ENCODE results near the gene IL5RA. TPM values are rescaled to one million over a fixed set of nuclear protein-coding genes. Genes with fewer than 3 reads are reported as not detected.

Gene IL5RA
- total RNA-seq, 1 donor from 2014 or later, result not detected

DNA sequence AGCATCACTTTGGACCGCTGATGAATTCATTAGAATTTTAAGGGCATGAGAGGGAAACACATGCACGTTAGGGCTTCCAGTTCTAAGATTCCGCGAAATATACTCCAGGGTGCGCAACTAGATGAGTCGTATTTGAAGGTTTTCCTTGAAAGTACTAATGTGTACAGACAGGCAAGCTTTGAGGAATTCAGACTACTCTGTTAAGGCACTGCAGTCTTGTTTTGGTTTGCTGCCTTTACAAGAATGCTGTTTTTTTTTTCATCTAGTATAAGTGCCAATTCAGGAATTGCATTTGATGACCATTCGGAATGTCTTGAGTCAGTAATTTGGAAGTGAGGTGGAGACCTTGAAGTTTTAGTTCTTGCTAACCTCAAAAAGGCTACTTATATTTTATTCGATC, 35.7 kb upstream of the IL5RA start:
- no peak overlapping the region for H3K27ac Mint-ChIP-seq (ENCODE audit: unreplicated experiment)
- no peak for TF ChIP-seq CTCF (conservative IDR thresholded peaks at IDR 0.05)
- no peak overlapping the region for H3K4me3 Mint-ChIP-seq
- H3K4me1 Mint-ChIP-seq, result peaks cover 20% of the 10 kb centered on the region
- H3K36me3 Mint-ChIP-seq (ENCODE audit: low read depth), result peaks cover 15% of the 10 kb centered on the region
- H3K27me3 Mint-ChIP-seq (ENCODE audit: low read depth), result no peaks in the 10 kb centered on the region
- no peaks in the 10 kb centered on the region for H3K9me3 Mint-ChIP-seq
- DNase-seq (ENCODE audit: low read depth, low spot score), result no peak

DNA sequence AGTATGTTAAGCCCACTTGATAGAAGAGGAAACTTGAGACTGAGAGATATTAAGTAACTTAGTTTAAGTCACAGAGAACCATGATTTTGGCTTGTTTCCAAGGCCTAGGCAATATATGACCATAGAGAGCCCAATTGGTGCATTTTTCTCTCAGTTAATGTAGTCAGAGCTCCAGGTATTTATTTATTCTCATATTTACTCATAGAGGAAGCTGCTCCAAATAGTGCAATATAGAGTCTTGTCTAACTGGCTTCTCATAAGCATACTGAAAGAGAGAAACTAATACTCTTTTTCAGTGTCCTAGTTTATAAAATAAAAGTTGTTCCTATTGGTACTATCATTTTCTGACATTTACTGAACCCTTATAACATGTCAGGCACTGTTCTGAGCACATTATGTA, 31.8 kb upstream of the IL5RA start:
- no peak for DNase-seq (ENCODE audit: low read depth, low spot score)
- H3K27me3 Mint-ChIP-seq (ENCODE audit: low read depth), result no peaks in the 10 kb centered on the region
- no peak overlapping the region for H3K4me3 Mint-ChIP-seq
- H3K9me3 Mint-ChIP-seq, result no peaks in the 10 kb centered on the region
- no peak overlapping the region for H3K27ac Mint-ChIP-seq (ENCODE audit: unreplicated experiment)
- peaks cover 20% of the 10 kb centered on the region for H3K4me1 Mint-ChIP-seq
- H3K36me3 Mint-ChIP-seq (ENCODE audit: low read depth), result peaks cover 20% of the 10 kb centered on the region
- no peak for TF ChIP-seq CTCF (conservative IDR thresholded peaks at IDR 0.05)

DNA sequence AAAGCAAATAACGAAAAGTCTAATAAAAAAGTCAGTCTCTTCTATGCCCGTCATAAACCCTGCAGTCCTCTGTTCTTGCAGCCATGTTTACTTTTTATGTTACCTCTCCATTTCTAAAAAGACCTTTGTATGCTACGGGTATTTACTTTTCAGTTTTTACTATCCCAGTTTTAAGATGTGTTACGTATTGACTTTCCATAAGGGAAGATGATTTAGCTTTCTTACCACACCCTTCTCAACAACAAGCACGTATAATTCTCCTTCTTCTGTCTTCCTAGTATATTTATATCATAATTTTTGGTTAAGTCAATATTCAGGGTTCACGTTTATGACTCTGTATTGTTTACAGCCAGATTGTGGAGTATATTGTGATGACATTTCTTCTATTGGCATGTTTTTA, 27.4 kb upstream of the IL5RA start:
- Mint-ChIP-seq H3K27ac (ENCODE audit: unreplicated experiment) (no peak overlapping the region), H3K4me3 (no peak overlapping the region), H3K27me3 (ENCODE audit: low read depth) (no peaks in the 10 kb centered on the region), H3K4me1 (peaks cover 12% of the 10 kb centered on the region), H3K36me3 (ENCODE audit: low read depth) (peaks cover 14% of the 10 kb centered on the region), H3K9me3 (no peaks in the 10 kb centered on the region)
- no peak for TF ChIP-seq CTCF (conservative IDR thresholded peaks at IDR 0.05)
- no peak for DNase-seq (ENCODE audit: low read depth, low spot score)

DNA sequence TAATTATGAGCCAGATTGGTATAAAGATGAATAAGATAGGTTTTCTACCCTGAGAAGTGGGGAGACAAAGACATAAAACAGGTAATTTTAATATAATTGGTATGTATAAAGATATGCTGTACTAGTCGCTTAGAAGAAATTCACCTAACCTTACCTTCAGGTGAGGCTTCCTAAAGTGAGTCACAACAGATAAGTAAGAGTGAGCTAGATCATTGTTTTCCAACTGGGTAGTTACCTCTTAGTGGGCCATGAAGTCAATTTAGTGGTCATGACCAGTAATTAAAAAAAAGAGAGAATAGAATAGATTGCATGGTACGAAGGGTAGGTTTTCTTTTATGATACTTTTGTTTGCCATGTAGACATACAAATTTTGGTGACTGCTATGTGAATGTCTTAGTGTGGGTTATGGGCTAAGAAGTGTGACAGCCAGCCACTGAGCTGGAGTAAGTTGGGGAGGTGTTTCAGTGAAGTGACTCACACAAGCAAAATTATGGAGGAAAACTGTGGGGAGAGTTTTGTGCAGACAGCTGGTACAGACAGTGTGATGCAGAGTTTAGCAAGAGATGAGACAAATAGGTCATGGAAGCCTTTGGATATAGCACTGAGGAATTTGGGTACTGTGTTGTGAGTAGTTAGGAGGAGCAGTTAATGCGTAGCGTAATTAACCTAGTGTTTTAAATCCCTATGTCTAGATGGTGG, 24.7 kb upstream of the IL5RA start:
- H3K27me3 Mint-ChIP-seq (ENCODE audit: low read depth), result no peaks in the 10 kb centered on the region
- no peaks in the 10 kb centered on the region for H3K4me1 Mint-ChIP-seq
- H3K27ac Mint-ChIP-seq (ENCODE audit: unreplicated experiment), result no peak overlapping the region

GRCh38 chr3:3133500-3133899, 23.3 kb upstream of the IL5RA start:
- DNase-seq (ENCODE audit: low read depth, low spot score), result no peak
- Mint-ChIP-seq H3K27ac (ENCODE audit: unreplicated experiment) (no peak overlapping the region), H3K4me1 (peaks cover 6% of the 10 kb centered on the region), H3K36me3 (ENCODE audit: low read depth) (peaks cover 22% of the 10 kb centered on the region), H3K4me3 (no peak overlapping the region), H3K27me3 (ENCODE audit: low read depth) (no peaks in the 10 kb centered on the region), H3K9me3 (no peaks in the 10 kb centered on the region)
- TF ChIP-seq CTCF (conservative IDR thresholded peaks at IDR 0.05), result no peak

More for the DNA sequence above, 24.7 kb upstream of the IL5RA start:
- DNase-seq (ENCODE audit: low read depth, low spot score), result no peak
- Mint-ChIP-seq H3K9me3 (no peaks in the 10 kb centered on the region), H3K4me3 (no peak overlapping the region), H3K36me3 (ENCODE audit: low read depth) (peaks cover 22% of the 10 kb centered on the region)
- no peak for TF ChIP-seq CTCF (conservative IDR thresholded peaks at IDR 0.05)

Measured in neural crest cell (in vitro differentiated cells).